K562 (cell line): Measurements from ENCODE around the gene NRDE2.

Source experiments
- EHMT2 ChIP-seq: fragments of 450-650 bp; IDR thresholded peaks from 2 replicates; pipeline ENCODE4 v1.6.1; 2018; ENCODE audit warnings: antibody characterized with exemption
- TF ChIP-seq, protein P1 (sequence below), 3 experiments: IDR thresholded peaks in 2 of 3; conservative IDR thresholded peaks in 1 of 3; 2 replicates each; pipeline ENCODE4 v1.5.1; 2011 to 2012; ENCODE audit warnings: low read length in 3 of 3, mild to moderate bottlenecking in 3 of 3, control low read depth in 2 of 3, improper control_type of control experiment in 1 of 3, inconsistent platforms in 1 of 3, low read depth in 1 of 3, mixed read lengths in 1 of 3, moderate library complexity in 1 of 3; ENCODE audit not compliant: insufficient read depth in 2 of 3
- TF ChIP-seq, protein P2 (sequence below): fragments of 250-450 bp; sonication (Bioruptor Pico); IDR thresholded peaks from 2 replicates; pipeline ENCODE4 v1.9.0; 2021; ENCODE audit warnings: mild to moderate bottlenecking

DNA sequence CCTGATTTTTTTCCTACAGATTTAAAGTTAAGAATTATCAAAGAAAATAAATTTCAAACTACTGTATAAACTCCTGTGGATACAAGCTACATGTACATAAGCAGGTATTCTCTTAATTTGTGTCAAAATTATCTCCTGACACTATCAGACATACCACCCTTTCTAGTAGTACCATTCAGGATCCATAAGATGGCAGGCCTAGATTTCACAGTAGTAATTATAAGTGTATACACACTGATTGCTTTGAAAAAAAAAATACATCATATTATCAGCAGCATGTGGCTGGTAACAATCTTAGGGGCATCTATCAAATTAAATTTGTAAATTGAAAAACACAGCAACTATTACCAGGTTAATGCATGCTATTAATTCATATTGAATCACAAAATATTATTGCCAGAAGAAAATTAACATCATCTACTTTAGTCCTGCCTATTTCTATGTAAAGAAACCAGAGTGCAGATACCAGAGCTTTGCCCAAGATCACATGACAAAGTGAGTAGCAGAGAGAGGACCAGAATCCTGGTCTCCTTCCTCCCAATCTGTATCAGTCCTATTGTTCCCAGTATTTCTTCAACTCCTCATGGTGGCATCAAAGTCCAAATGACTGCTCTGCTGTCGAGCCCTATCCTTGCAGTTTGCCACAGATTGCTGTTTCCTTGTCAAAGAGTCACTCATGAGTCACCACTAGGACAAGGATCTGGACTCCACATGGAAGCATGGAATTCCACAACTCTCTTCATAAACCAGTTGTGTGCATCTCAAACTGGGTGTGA lies 37.4 kb upstream of the NRDE2 start:
- TF ChIP-seq, protein P1, sequence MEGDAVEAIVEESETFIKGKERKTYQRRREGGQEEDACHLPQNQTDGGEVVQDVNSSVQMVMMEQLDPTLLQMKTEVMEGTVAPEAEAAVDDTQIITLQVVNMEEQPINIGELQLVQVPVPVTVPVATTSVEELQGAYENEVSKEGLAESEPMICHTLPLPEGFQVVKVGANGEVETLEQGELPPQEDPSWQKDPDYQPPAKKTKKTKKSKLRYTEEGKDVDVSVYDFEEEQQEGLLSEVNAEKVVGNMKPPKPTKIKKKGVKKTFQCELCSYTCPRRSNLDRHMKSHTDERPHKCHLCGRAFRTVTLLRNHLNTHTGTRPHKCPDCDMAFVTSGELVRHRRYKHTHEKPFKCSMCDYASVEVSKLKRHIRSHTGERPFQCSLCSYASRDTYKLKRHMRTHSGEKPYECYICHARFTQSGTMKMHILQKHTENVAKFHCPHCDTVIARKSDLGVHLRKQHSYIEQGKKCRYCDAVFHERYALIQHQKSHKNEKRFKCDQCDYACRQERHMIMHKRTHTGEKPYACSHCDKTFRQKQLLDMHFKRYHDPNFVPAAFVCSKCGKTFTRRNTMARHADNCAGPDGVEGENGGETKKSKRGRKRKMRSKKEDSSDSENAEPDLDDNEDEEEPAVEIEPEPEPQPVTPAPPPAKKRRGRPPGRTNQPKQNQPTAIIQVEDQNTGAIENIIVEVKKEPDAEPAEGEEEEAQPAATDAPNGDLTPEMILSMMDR (IDR thresholded peaks at IDR 0.05 in 2 of 3, conservative IDR thresholded peaks at IDR 0.05 in 1 of 3; ENCODE audit: insufficient read depth in 2 of 3, low read depth in 1 of 3, low read length in 3 of 3): no peak
- TF ChIP-seq, protein P2, sequence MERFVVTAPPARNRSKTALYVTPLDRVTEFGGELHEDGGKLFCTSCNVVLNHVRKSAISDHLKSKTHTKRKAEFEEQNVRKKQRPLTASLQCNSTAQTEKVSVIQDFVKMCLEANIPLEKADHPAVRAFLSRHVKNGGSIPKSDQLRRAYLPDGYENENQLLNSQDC (CRISPR knock-in tag): no peak
- TF ChIP-seq EHMT2: no peak
